Measurements from ENCODE around the gene KDM4B.

DNA sequence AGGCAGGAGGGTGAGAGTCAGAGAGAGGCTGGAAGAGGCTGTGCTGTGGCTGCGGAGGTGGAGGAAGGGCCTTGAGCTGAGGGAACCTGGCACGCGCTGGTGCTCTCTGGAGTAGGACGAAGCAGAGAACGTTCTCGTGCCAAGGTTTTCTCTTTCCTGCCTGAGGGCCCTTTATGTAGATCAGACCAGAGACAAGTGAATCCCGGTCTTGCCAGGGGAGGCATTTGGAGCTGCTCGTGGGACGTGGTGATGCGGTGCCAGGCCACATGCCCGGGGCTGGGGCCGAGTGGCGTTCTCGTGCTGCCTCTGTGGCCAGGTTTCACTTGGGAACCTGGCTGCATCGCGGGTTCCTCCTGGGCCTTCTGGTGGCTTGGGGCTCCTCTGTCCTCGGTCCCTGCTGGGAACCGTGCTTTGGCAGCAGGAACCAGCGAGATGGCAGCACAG, 54.2 kb downstream of the KDM4B start:
- TF ChIP-seq EZH2 (IDR thresholded peaks at IDR 0.05; ENCODE audit: borderline replicate concordance, low read depth, low read length, severe bottlenecking), result no peak
- TF ChIP-seq, protein P1, sequence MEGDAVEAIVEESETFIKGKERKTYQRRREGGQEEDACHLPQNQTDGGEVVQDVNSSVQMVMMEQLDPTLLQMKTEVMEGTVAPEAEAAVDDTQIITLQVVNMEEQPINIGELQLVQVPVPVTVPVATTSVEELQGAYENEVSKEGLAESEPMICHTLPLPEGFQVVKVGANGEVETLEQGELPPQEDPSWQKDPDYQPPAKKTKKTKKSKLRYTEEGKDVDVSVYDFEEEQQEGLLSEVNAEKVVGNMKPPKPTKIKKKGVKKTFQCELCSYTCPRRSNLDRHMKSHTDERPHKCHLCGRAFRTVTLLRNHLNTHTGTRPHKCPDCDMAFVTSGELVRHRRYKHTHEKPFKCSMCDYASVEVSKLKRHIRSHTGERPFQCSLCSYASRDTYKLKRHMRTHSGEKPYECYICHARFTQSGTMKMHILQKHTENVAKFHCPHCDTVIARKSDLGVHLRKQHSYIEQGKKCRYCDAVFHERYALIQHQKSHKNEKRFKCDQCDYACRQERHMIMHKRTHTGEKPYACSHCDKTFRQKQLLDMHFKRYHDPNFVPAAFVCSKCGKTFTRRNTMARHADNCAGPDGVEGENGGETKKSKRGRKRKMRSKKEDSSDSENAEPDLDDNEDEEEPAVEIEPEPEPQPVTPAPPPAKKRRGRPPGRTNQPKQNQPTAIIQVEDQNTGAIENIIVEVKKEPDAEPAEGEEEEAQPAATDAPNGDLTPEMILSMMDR (IDR thresholded peaks at IDR 0.05; ENCODE audit: borderline replicate concordance, extremely low read depth, low read length, poor library complexity, severe bottlenecking), result no peak

Measured in DND-41 (cell line).